K562 (cell line): Measurements from ENCODE around the gene EIF4E. TPM values are rescaled to one million over a fixed set of nuclear protein-coding genes. Genes with fewer than 3 reads are reported as not detected.
A peak's percentile ranks its signal among the peaks of the same experiment; 100 is the strongest.

ENCODE experiments used
- ATAC-seq: fragments of 200-7000 bp; cut with Tn5 transposase; 3 replicates; pipeline ENCODE4 v1.9.1; 2020; ENCODE audit warnings: moderate library complexity
- BruUV-seq: library from RNA; stranded (reverse); fragments of 400-500 nt; replicated peaks from 2 replicates; lab custom pipeline; 2021; lab: Mats Ljungman, UMichigan
- CTCF ChIA-PET: fragments of 300-600 bp; formaldehyde crosslinking; extraction: SDS; loops from one replicate; lab custom pipeline; 2021; ENCODE audit warnings: low intra/inter-chr PET ratio; lab: Yijun Ruan, JAX
- POLR2A ChIA-PET: fragments of 300-600, 350-650 bp; sonication (Branson Sonifier 250); formaldehyde crosslinking; extraction: SDS; loops from one replicate; lab custom pipeline; 2021; ENCODE audit warnings: antibody characterized with exemption, inconsistent platforms; lab: Yijun Ruan, JAX
- DNase-seq, 4 experiments: peaks; one replicate each; pipeline versions ENCODE4 v3.0.0 to v3.0.0-alpha.2; 2011 to 2018; ENCODE audit warnings: low spot score in 3 of 4, mixed read lengths in 3 of 4; ENCODE audit errors: extremely low read depth in 1 of 4
- FAIRE-seq: peaks from 2 replicates; lab custom pipeline; 2011; peaks lifted over from hg19 to GRCh38; lab: Jason Lieb, UNC
- H2AFZ ChIP-seq: 2 replicates; pipeline ENCODE4 v1.6.0; 2011; ENCODE audit warnings: low read depth, low read length, control low read depth, inconsistent platforms
- H3K27ac ChIP-seq: fragments of 200-600 bp; 3 replicates; pipeline ENCODE4 v1.8.0; 2011; ENCODE audit warnings: low read depth, mild to moderate bottlenecking, control low read depth, inconsistent platforms, low read length, moderate library complexity, mixed read lengths; ENCODE audit errors: extremely low read depth
- H3K27me3 ChIP-seq, 2 experiments: fragments of 300-600 bp in 1 of 2; 2 replicates in 1 of 2; 3 replicates in 1 of 2; pipeline versions ENCODE4 v1.6.0 to v1.8.0; 2011; ENCODE audit warnings: inconsistent platforms in 2 of 2, low read length in 2 of 2, mild to moderate bottlenecking in 1 of 2, mixed read lengths in 1 of 2, moderate library complexity in 1 of 2; ENCODE audit not compliant: control insufficient read depth in 2 of 2, insufficient read depth in 2 of 2
- H3K36me3 ChIP-seq: fragments of 300-600 bp; 3 replicates; pipeline ENCODE4 v1.8.0; 2011; ENCODE audit warnings: mild to moderate bottlenecking, low read length, inconsistent platforms; ENCODE audit not compliant: control insufficient read depth, insufficient read depth
- H3K4me1 ChIP-seq, 2 experiments: fragments of 200-600 bp in 1 of 2; replicated peaks in 1 of 2; 2 replicates in 1 of 2; 3 replicates in 1 of 2; pipeline versions ENCODE4 v1.5.1 to v1.8.0; 2011; ENCODE audit warnings: inconsistent platforms in 2 of 2, low read length in 2 of 2, mild to moderate bottlenecking in 1 of 2, mixed read lengths in 1 of 2, moderate library complexity in 1 of 2; ENCODE audit not compliant: control insufficient read depth in 2 of 2, insufficient read depth in 2 of 2
- H3K4me2 ChIP-seq: 2 replicates; pipeline ENCODE4 v1.6.1; 2011; ENCODE audit warnings: low read length, control low read depth, inconsistent platforms, mixed read lengths; ENCODE audit not compliant: insufficient read depth
- H3K4me3 ChIP-seq: fragments of 200-600 bp; sonication (generic), shearing (Covaris generic); 2 replicates; pipeline ENCODE4 v1.5.1; 2016; ENCODE audit warnings: control low read depth, inconsistent platforms
- H3K79me2 ChIP-seq: fragments of 200-600 bp; 3 replicates; pipeline ENCODE4 v1.8.0; 2011; ENCODE audit warnings: low read length, inconsistent platforms; ENCODE audit not compliant: control insufficient read depth, insufficient read depth
- H3K9ac ChIP-seq, 2 experiments: 2 replicates each; pipeline versions ENCODE4 v1.6.0 to v1.6.1; 2011; ENCODE audit warnings: low read depth in 2 of 2, low read length in 2 of 2, control low read depth in 1 of 2, inconsistent platforms in 1 of 2, mild to moderate bottlenecking in 1 of 2, mixed read lengths in 1 of 2; ENCODE audit not compliant: insufficient read depth in 1 of 2
- H3K9me1 ChIP-seq: one replicate; pipeline ENCODE4 v1.6.0; 2011; ENCODE audit warnings: inconsistent platforms, mild to moderate bottlenecking, low read length, moderate library complexity; ENCODE audit not compliant: control insufficient read depth, insufficient read depth
- H3K9me3 ChIP-seq: replicated peaks from 2 replicates; pipeline ENCODE4 v1.5.1; 2011; ENCODE audit warnings: low read depth, low read length, inconsistent platforms; ENCODE audit not compliant: control insufficient read depth, insufficient read depth
- H4K20me1 ChIP-seq: replicated peaks from 2 replicates; pipeline ENCODE4 v1.6.1; 2011; ENCODE audit warnings: low read length, inconsistent platforms, mixed read lengths; ENCODE audit not compliant: control insufficient read depth, insufficient read depth
- ATF3 ChIP-seq, 2 experiments: fragments of 450-650 bp in 1 of 2; sonication (generic) in 1 of 2; formaldehyde crosslinking in 1 of 2; IDR thresholded peaks in 1 of 2; conservative IDR thresholded peaks in 1 of 2; 2 replicates each; pipeline versions ENCODE4 v1.6.1 to v1.8.1; 2016 to 2023; ENCODE audit warnings: mild to moderate bottlenecking in 2 of 2, moderate library complexity in 2 of 2, inconsistent platforms in 1 of 2, missing genetic modification reagents in 1 of 2
- EGR1 ChIP-seq: fragments of 450-650 bp; conservative IDR thresholded peaks from 2 replicates; pipeline ENCODE4 v1.6.1; 2017; ENCODE audit warnings: mild to moderate bottlenecking
- JUND ChIP-seq, 2 experiments: IDR thresholded peaks; 2 replicates in 1 of 2; 3 replicates in 1 of 2; pipeline ENCODE4 v1.6.1; 2011; ENCODE audit warnings: borderline replicate concordance in 2 of 2, low read depth in 2 of 2, low read length in 2 of 2, improper control_type of control experiment in 1 of 2, missing biosample characterization in 1 of 2, missing genetic modification characterization in 1 of 2, missing genetic modification reagents in 1 of 2
- TRIM24 ChIP-seq, 2 experiments: fragments of 450-650 bp; IDR thresholded peaks; 2 replicates each; pipeline ENCODE4 v1.6.1; 2016
- ZBTB40 ChIP-seq, 2 experiments: fragments of 450-650 bp in 1 of 2; sonication (generic) in 1 of 2; formaldehyde crosslinking in 1 of 2; IDR thresholded peaks; 2 replicates each; pipeline versions ENCODE4 v1.7.1 to v1.9.0; 2016 to 2022; ENCODE audit warnings: inconsistent platforms in 1 of 2, mild to moderate bottlenecking in 1 of 2, missing genetic modification reagents in 1 of 2
- ZNF133 ChIP-seq: fragments of 250-450 bp; sonication (Bioruptor Pico); IDR thresholded peaks from 2 replicates; pipeline ENCODE4 v1.4.0; 2020; ENCODE audit warnings: mild to moderate bottlenecking
- ZNF134 ChIP-seq: fragments of 250-450 bp; sonication (Bioruptor Pico); conservative IDR thresholded peaks from 2 replicates; pipeline ENCODE4 v1.4.0; 2020
- WGBS: fragments of 100-300 bp; shearing (Covaris generic); methylation state at CpG from one replicate; pipeline ENCODE4 v1.1.6; 2016; ENCODE audit warnings: low coverage, mixed read lengths; ENCODE audit not compliant: insufficient coverage; ENCODE audit errors: missing lambda C conversion rate; 5-methylcytosine and 5-hydroxymethylcytosine counted together
- in situ Hi-C: fragments of 300-500 bp; cut with MboI; formaldehyde crosslinking; loops from 4 replicates; pipeline ENCODE4 v1.15.0; 2018; ENCODE audit warnings: inconsistent platforms, mixed read lengths
- intact Hi-C: fragments of 100-400 bp; cut with micrococcal nuclease; formaldehyde crosslinking; loops from 2 replicates; pipeline ENCODE4 v1.14.2; 2022
- polyA plus RNA-seq, 8 experiments: library from polyadenylated mRNA; depleted of rRNA in 4 of 8; stranded (reverse) in 5 of 8; unstranded in 3 of 8; fragments of >200 nt; fragmentation: Nextera tagmentation in 2 of 8; fragmentation: Illumina TruSeq in 1 of 8; extraction: Ambion mirVana in 2 of 8; extraction: Trizol in 1 of 8; gene quantifications; 2 replicates each; pipeline versions ENCODE4 v1.2.1 to v1.2.3, GENCODE V29; 2011 to 2014; ENCODE audit warnings: inconsistent platforms in 1 of 8, missing spikeins in 1 of 8
- total RNA-seq, 7 experiments: library from RNA; depleted of rRNA in 6 of 7; stranded (reverse); fragments of >200 nt in 6 of 7; fragmentation: Illumina TruSeq in 2 of 7; extraction: Trizol in 2 of 7; gene quantifications; 2 replicates each; pipeline versions ENCODE4 v1.2.1 to v1.2.3, GENCODE V29; 2011 to 2021; ENCODE audit warnings: low replicate concordance in 1 of 7

EIF4E gene
- total and polyA plus RNA-seq, 9 of the 15 experiments (the other 6 are each of a cell fraction or from before 2014, with no cell fraction given): 164 to 489 (median 179) TPM

GRCh38 chr4:98865059-98865458, 63.9 kb downstream of the EIF4E start (continued):
- no peak for TF ChIP-seq ZNF134 (CRISPR knock-in tag)
- TF ChIP-seq, all 486 proteins: peak for 0

- peaks cover 6 to 29% of the 10 kb centered on the region in 2 experiments; a peak in 3 of 5 replicates for H3K4me1 ChIP-seq
- no peaks in the 10 kb centered on the region for H3K79me2 ChIP-seq
- H3K9ac ChIP-seq: peak overlapping the region in 1 of 2 experiments; percentile 39; a peak in 1 of 4 replicates
- H3K36me3 ChIP-seq: no peaks in the 10 kb centered on the region
- POLR2A ChIA-PET: no interaction called here
- WGBS: 22% methylated on average over 7 of the region's 7 CpGs
- no peaks in the 10 kb centered on the region for H4K20me1 ChIP-seq
- CTCF ChIA-PET: no interaction called here
- FAIRE-seq: no peak
- BruUV-seq: no TSS peak
- peak; percentile 9; the same call in 2 of the 3 replicates for ATAC-seq
- in situ Hi-C loops: no loop called here
- no peaks in the 10 kb centered on the region for H3K9me3 ChIP-seq
- DNase-seq: peak in 1 of 4 experiments; percentile 56
- peak overlapping the region; percentile 88 for H2AFZ ChIP-seq
- peak overlapping the region; percentile 37 for H3K27ac ChIP-seq
- H3K4me2 ChIP-seq: no peak overlapping the region
- intact Hi-C loops: no loop called here
- H3K4me3 ChIP-seq: no peak overlapping the region
- no peaks in the 10 kb centered on the region for H3K9me1 ChIP-seq
- no peaks in the 10 kb centered on the region for H3K27me3 ChIP-seq
- TF ChIP-seq EGR1: peak; percentile 67
- peak; percentile 80 for TF ChIP-seq ATF3 (IDR thresholded peaks at IDR 0.05)
- no peak for TF ChIP-seq ATF3 (CRISPR knock-in tag; conservative IDR thresholded peaks at IDR 0.05)
- TF ChIP-seq JUND (IDR thresholded peaks at IDR 0.05; ENCODE audit: borderline replicate concordance, low read depth, low read length): peak; percentile 40; the same call in 1 of the 2 replicates
- TF ChIP-seq JUND (tag; IDR thresholded peaks at IDR 0.05; ENCODE audit: borderline replicate concordance, low read depth, low read length): no peak
- peak; percentile 70 to 78 for TF ChIP-seq TRIM24 (IDR thresholded peaks at IDR 0.05)
- 0 out of 2 replicates have a peak, but pooled peaks have one; percentile 16 for TF ChIP-seq ZBTB40 (IDR thresholded peaks at IDR 0.05)
- TF ChIP-seq ZBTB40 (CRISPR knock-in tag; IDR thresholded peaks at IDR 0.05): no peak
- no peak for TF ChIP-seq ZNF133 (CRISPR knock-in tag)
Measured at GRCh38 chr4:98864560-98864959, 64.4 kb downstream of the EIF4E start.
